Osteocyte (in vitro differentiated cells): ENCODE data around the gene ZNF207. TPM values are rescaled to one million over a fixed set of nuclear protein-coding genes. Genes with fewer than 3 reads are reported as not detected.
"Not testable (repeated sequence)": the region's sequence is repeated elsewhere in the genome, so short reads cannot be mapped to it uniquely, and the experiment has no call there.

Experiments
- DNase-seq: peaks from one replicate; pipeline ENCODE4 v3.0.0; 2021; ENCODE audit warnings: mixed read lengths; ENCODE audit not compliant: unreplicated experiment; ENCODE audit errors: extremely low spot score
- H3K27ac Mint-ChIP-seq: one replicate; pipeline ENCODE4 v1.8.0; 2021; ENCODE audit warnings: mild to moderate bottlenecking, mixed read lengths; ENCODE audit not compliant: unreplicated experiment
- H3K27me3 Mint-ChIP-seq: one replicate; pipeline ENCODE4 v1.8.0; 2021; ENCODE audit warnings: mixed read lengths; ENCODE audit not compliant: unreplicated experiment
- H3K36me3 Mint-ChIP-seq: one replicate; pipeline ENCODE4 v1.8.0; 2021; ENCODE audit warnings: mixed read lengths; ENCODE audit not compliant: unreplicated experiment
- H3K4me1 Mint-ChIP-seq: one replicate; pipeline ENCODE4 v1.8.0; 2021; ENCODE audit warnings: mixed read lengths; ENCODE audit not compliant: unreplicated experiment
- H3K4me3 Mint-ChIP-seq: one replicate; pipeline ENCODE4 v1.8.0; 2021; ENCODE audit warnings: mild to moderate bottlenecking, moderate library complexity, mixed read lengths; ENCODE audit not compliant: unreplicated experiment
- H3K9me3 Mint-ChIP-seq: one replicate; pipeline ENCODE4 v1.8.0; 2021; ENCODE audit warnings: mixed read lengths; ENCODE audit not compliant: unreplicated experiment
- CTCF ChIP-seq: fragments of 200-600 bp; sonication (generic); IDR thresholded peaks from 2 replicates; pipeline ENCODE4 v1.5.0; 2021; ENCODE audit warnings: antibody characterized with exemption, mild to moderate bottlenecking, moderate library complexity
- total RNA-seq: library from RNA; stranded (reverse); gene quantifications from 2 replicates; pipeline ENCODE4 v1.2.1, GENCODE V29; 2021

Gene ZNF207
- total RNA-seq, 1 donor from 2014 or later: 153 TPM

- Mint-ChIP-seq H3K4me1 (peaks cover 45% of the 10 kb centered on the region), H3K9me3 (no peaks in the 10 kb centered on the region), H3K27me3 (no peaks in the 10 kb centered on the region), H3K4me3 (peak overlapping the region; percentile 99), H3K36me3 (peaks cover 19% of the 10 kb centered on the region), H3K27ac (peak overlapping the region; percentile 99)
- no peak for TF ChIP-seq CTCF
- no peak for DNase-seq
These were observed 885 bp downstream of the ZNF207 start for GRCh38 chr17:32350666-32351418.

GRCh38 chr17:32352734-32353133, 2.8 kb downstream of the ZNF207 start:
- not testable (repeated sequence) for DNase-seq, H3K27me3 Mint-ChIP-seq, H3K9me3 Mint-ChIP-seq, H3K27ac Mint-ChIP-seq
- H3K4me1 Mint-ChIP-seq: peaks cover 56% of the 10 kb centered on the region
- peaks cover 24% of the 10 kb centered on the region for H3K36me3 Mint-ChIP-seq
- H3K4me3 Mint-ChIP-seq: peak overlapping the region; percentile 99

- Mint-ChIP-seq H3K27ac (no peak overlapping the region), H3K36me3 (peaks cover 40% of the 10 kb centered on the region), H3K27me3 (no peaks in the 10 kb centered on the region), H3K4me3 (no peak overlapping the region), H3K4me1 (peaks cover 48% of the 10 kb centered on the region), H3K9me3 (no peaks in the 10 kb centered on the region)
- DNase-seq: no peak
- no peak for TF ChIP-seq CTCF
These were observed 5.9 kb downstream of the ZNF207 start for GRCh38 chr17:32355649-32356377.

DNA sequence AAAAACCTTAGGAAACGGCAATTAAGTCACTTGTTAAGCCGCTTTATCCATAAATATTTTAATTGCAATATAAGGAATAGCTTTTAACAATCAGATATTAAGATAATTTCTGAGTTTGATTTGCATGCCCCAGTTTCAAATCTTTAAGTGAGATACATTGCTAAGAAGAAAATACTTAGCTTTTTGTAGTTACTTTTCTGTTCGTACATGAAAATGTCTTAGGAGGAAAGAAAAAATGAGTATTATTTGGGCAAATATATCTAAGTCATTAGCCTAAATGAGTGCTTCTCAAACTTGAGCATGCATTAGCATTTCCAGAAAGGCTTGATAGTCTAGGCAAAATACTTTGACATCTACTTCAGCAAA, 6.4 kb downstream of the ZNF207 start:
- peaks cover 45% of the 10 kb centered on the region for H3K36me3 Mint-ChIP-seq
- H3K4me1 Mint-ChIP-seq: peaks cover 47% of the 10 kb centered on the region
- DNase-seq: no peak
- no peak overlapping the region for H3K4me3 Mint-ChIP-seq
- no peaks in the 10 kb centered on the region for H3K9me3 Mint-ChIP-seq
- no peaks in the 10 kb centered on the region for H3K27me3 Mint-ChIP-seq
- no peak overlapping the region for H3K27ac Mint-ChIP-seq
- TF ChIP-seq CTCF: no peak

DNA sequence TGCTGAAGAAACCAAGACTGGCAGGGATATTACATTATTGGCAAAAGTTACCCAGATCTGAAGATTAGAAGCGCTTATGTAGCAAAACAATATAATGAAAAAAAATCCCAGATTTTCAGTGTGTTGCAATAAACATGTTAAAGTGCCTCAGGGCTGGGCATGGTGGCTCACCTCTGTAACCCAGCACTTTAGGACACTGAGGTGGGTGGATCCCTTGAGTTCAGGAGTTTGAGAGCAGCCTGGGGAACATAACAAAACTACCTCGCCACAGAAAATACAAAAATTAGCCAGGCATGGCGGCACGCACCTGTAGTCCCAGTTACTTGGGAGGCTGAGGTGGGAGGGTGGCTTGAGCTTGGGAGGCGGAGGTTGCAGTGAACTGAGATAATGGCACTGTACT, 6.8 kb downstream of the ZNF207 start:
- no peak overlapping the region for H3K27ac Mint-ChIP-seq
- DNase-seq: no peak
- peaks cover 47% of the 10 kb centered on the region for H3K36me3 Mint-ChIP-seq
- H3K9me3 Mint-ChIP-seq: no peaks in the 10 kb centered on the region
- H3K4me3 Mint-ChIP-seq: no peak overlapping the region
- H3K4me1 Mint-ChIP-seq: peaks cover 44% of the 10 kb centered on the region
- no peak for TF ChIP-seq CTCF
- H3K27me3 Mint-ChIP-seq: no peaks in the 10 kb centered on the region
